Stimulated activated CD4-positive, alpha-beta T cell treated with anti-CD3 and anti-CD28 coated beads, Interleukin-4, amount 100 ng/mL, for 24 hours (primary cell): ENCODE measurements around the gene SPOCK2.
A peak's percentile ranks its signal among the peaks of the same experiment; 100 is the strongest.

Experiments
- DNase-seq: peaks from one replicate; pipeline ENCODE4 v3.0.0-alpha.2; 2020

Gene SPOCK2

GRCh38 chr10:72107325-72108003 lies 19.1 kb upstream of the SPOCK2 start:
- no peak for DNase-seq

GRCh38 chr10:72106896-72107295 lies 18.5 kb upstream of the SPOCK2 start:
- DNase-seq = no peak

GRCh38 chr10:72106154-72106849 lies 18.0 kb upstream of the SPOCK2 start:
- no peak for DNase-seq

GRCh38 chr10:72105710-72106109 lies 17.4 kb upstream of the SPOCK2 start:
- no peak for DNase-seq

GRCh38 chr10:72105098-72105475 lies 16.7 kb upstream of the SPOCK2 start:
- DNase-seq = no peak

GRCh38 chr10:72104472-72105097 lies 16.2 kb upstream of the SPOCK2 start:
- no peak for DNase-seq

GRCh38 chr10:72099600-72099921 lies 11.2 kb upstream of the SPOCK2 start:
- no peak for DNase-seq

- no peak for DNase-seq
Measured at GRCh38 chr10:72098836-72099599, 10.7 kb upstream of the SPOCK2 start.

- no peak for DNase-seq
Measured at GRCh38 chr10:72098301-72098835, 10.0 kb upstream of the SPOCK2 start.

GRCh38 chr10:72097448-72098300 lies 9.3 kb upstream of the SPOCK2 start:
- DNase-seq = no peak

GRCh38 chr10:72096115-72097000 lies 8.0 kb upstream of the SPOCK2 start:
- DNase-seq = peak; percentile 46

GRCh38 chr10:72095195-72095594 lies 6.8 kb upstream of the SPOCK2 start:
- no peak for DNase-seq

- DNase-seq = no peak
Measured at GRCh38 chr10:72094574-72094973, 6.2 kb upstream of the SPOCK2 start.

- no peak for DNase-seq
Measured at GRCh38 chr10:72093450-72093849, 5.1 kb upstream of the SPOCK2 start.

- no peak for DNase-seq
Measured at GRCh38 chr10:72092987-72093386, 4.6 kb upstream of the SPOCK2 start.

- no peak for DNase-seq
Measured at GRCh38 chr10:72092171-72092924, 4.0 kb upstream of the SPOCK2 start.

- no peak for DNase-seq
Measured at GRCh38 chr10:72090326-72090725, 2.0 kb upstream of the SPOCK2 start.

- DNase-seq = no peak
Measured at GRCh38 chr10:72089618-72090017, 1.3 kb upstream of the SPOCK2 start.

- peak; percentile 57 for DNase-seq
Measured at GRCh38 chr10:72088889-72089575, 681 bp upstream of the SPOCK2 start.
